Activated B cell treated with CpG ODN at 0.5 μM for 24 hours (primary cell): Measurements from ENCODE around the gene MT1B. TPM values are rescaled to one million over a fixed set of nuclear protein-coding genes. Genes with fewer than 3 reads are reported as not detected.

Source experiments
- ATAC-seq: fragments of 200-7000 bp; cut with Tn5 transposase; one replicate; pipeline ENCODE4 v1.10.0; 2021; ENCODE audit warnings: low read depth, mild to moderate bottlenecking, moderate library complexity
- CTCF ChIA-PET: fragments of 350-600 bp; sonication (Branson Sonifier 250); formaldehyde crosslinking; loops from one replicate; lab custom pipeline; 2021; ENCODE audit warnings: antibody characterized with exemption; lab: Charles Lee
- POLR2A ChIA-PET: fragments of 350-600 bp; sonication (Branson Sonifier 250); formaldehyde crosslinking; loops from one replicate; lab custom pipeline; 2021; ENCODE audit warnings: antibody characterized with exemption; lab: Charles Lee
- DNase-seq: peaks from one replicate; pipeline ENCODE4 v3.0.0; 2022
- H3K27ac Mint-ChIP-seq: one replicate; pipeline ENCODE4 v1.8.0; 2020; ENCODE audit warnings: mixed read lengths
- H3K27me3 Mint-ChIP-seq: one replicate; pipeline ENCODE4 v1.8.0; 2021; ENCODE audit warnings: mixed read lengths
- H3K36me3 Mint-ChIP-seq: one replicate; pipeline ENCODE4 v1.8.0; 2021; ENCODE audit warnings: low read depth, mixed read lengths
- H3K4me1 Mint-ChIP-seq: one replicate; pipeline ENCODE4 v1.8.0; 2021; ENCODE audit warnings: mixed read lengths
- H3K4me3 Mint-ChIP-seq: one replicate; pipeline ENCODE4 v1.8.0; 2020; ENCODE audit warnings: mild to moderate bottlenecking, mixed read lengths
- H3K9me3 Mint-ChIP-seq: one replicate; pipeline ENCODE4 v1.8.0; 2020; ENCODE audit warnings: mixed read lengths
- intact Hi-C: fragments of 100-400 bp; cut with micrococcal nuclease; formaldehyde crosslinking; loops from one replicate; pipeline ENCODE4 v1.15.1; 2024
- total RNA-seq: library from RNA; stranded (reverse); gene quantifications from 2 replicates; pipeline ENCODE4 v1.2.3, GENCODE V29; 2022
- TF ChIP-seq, protein P1 (sequence below): fragments of 200-600 bp; IDR thresholded peaks from one replicate; pipeline ENCODE4 v1.8.0; 2022; ENCODE audit warnings: antibody characterized with exemption, mild to moderate bottlenecking

MT1B gene
- total RNA-seq, 1 donor from 2014 or later: not detected

DNA sequence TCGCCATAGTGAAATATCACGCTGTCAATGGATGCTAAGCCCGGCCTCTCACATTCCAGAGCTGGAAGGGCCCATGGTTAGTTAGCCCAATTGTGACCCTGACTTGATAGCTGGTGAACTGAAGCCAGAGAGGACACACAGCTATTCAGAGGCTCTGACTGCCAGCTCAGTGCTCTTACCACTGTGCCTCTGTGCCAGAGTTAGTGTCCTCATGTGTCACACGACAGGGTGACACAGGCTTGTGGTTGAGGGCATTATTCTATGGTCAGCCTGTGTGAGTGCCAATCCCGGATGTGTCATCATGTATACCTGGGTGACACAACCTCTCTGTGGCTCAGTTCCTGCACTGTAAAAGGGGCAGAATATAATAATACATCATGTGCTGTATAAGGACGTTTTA is 28.1 kb downstream of the MT1B start:
- POLR2A ChIA-PET: no interaction called here
- peaks cover 11% of the 10 kb centered on the region for H3K27me3 Mint-ChIP-seq

DNA sequence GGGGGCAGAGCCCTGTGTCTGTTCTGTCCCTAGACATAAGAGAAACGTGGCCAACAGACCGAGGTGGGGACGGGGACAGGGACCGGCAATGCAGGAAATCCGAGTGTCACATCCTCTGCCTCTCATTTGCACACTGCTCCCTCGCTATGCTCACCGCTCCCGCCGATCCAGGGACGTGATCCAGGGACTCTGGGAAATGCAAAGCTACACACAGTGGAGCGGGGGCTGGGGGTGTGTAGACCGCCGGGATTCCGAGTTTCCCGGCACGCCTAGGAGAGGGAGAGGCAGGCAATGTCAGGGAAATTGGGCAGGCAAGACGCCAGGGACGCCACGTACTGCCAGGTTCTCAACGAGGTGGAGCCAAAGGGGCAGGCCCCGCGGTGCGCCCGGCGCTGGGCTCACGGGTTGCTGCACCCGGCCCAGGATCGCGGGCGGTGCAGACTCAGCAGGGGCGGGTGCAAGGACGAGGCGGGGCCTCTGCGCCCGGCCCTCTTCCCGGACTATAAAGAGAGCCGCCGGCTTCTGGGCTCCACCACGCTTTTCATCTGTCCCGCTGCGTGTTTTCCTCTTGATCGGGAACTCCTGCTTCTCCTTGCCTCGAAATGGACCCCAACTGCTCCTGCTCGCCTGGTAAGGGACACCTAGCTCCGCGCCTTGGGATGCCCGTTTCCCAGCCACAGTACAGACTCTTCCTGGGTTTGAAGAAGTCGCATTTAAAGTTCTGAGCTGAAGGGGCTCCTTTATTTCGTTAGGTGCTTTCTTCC is 30.4 kb downstream of the MT1B start, which contains the start of gene MT1X:
TSS of gene MT1X (plus strand) at position 532 of the 764 bp plus-strand sequence. CDS start at position 603, 71 bp downstream.
- ATAC-seq (peak; percentile 98), DNase-seq (peak; percentile 85)
- Mint-ChIP-seq H3K36me3 (no peaks in the 10 kb centered on the region), H3K4me3 (peak within 1 kb of the TSS; percentile 93), H3K4me1 (peaks cover 11% of the 10 kb centered on the region), H3K27me3 (peaks cover 3% of the 10 kb centered on the region), H3K9me3 (no peaks in the 10 kb centered on the region), H3K27ac (peak within 1 kb of the TSS; percentile 84)
- intact Hi-C loops: loop anchor here (1.0 to 5.0 kb wide), 8 partner anchors 21 to 165 kb away; partner anchors contain the start of genes MT1F, MT2A and NUP93
- TF ChIP-seq, protein P1, sequence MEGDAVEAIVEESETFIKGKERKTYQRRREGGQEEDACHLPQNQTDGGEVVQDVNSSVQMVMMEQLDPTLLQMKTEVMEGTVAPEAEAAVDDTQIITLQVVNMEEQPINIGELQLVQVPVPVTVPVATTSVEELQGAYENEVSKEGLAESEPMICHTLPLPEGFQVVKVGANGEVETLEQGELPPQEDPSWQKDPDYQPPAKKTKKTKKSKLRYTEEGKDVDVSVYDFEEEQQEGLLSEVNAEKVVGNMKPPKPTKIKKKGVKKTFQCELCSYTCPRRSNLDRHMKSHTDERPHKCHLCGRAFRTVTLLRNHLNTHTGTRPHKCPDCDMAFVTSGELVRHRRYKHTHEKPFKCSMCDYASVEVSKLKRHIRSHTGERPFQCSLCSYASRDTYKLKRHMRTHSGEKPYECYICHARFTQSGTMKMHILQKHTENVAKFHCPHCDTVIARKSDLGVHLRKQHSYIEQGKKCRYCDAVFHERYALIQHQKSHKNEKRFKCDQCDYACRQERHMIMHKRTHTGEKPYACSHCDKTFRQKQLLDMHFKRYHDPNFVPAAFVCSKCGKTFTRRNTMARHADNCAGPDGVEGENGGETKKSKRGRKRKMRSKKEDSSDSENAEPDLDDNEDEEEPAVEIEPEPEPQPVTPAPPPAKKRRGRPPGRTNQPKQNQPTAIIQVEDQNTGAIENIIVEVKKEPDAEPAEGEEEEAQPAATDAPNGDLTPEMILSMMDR: no peak
- CTCF ChIA-PET: interaction anchor here (1.8 kb wide), 1 partner anchor 20 kb away, joined by 7 read pairs; no protein-coding TSS in a partner anchor
- POLR2A ChIA-PET: interaction anchor here (0.6 to 1.8 kb wide), 9 partner anchors 14 to 188 kb away, joined by 3 to 9 read pairs (median 4); partner anchors contain the start of genes MT1F and MT2A

More for the DNA sequence above, 28.1 kb downstream of the MT1B start:
- H3K9me3 Mint-ChIP-seq: no peaks in the 10 kb centered on the region
- H3K4me1 Mint-ChIP-seq: peaks cover 20% of the 10 kb centered on the region
- no peak overlapping the region for H3K27ac Mint-ChIP-seq
- ATAC-seq (no peak), DNase-seq (no peak)
- intact Hi-C loops: loop anchor here (5.0 kb wide), 3 partner anchors 38 to 163 kb away; no protein-coding TSS in a partner anchor
- no peaks in the 10 kb centered on the region for H3K36me3 Mint-ChIP-seq
- TF ChIP-seq, protein P1: no peak
- CTCF ChIA-PET: interaction anchor here (0.6 kb wide), 1 partner anchor 596 kb away, joined by 3 read pairs; no protein-coding TSS in a partner anchor
- no peak overlapping the region for H3K4me3 Mint-ChIP-seq

DNA sequence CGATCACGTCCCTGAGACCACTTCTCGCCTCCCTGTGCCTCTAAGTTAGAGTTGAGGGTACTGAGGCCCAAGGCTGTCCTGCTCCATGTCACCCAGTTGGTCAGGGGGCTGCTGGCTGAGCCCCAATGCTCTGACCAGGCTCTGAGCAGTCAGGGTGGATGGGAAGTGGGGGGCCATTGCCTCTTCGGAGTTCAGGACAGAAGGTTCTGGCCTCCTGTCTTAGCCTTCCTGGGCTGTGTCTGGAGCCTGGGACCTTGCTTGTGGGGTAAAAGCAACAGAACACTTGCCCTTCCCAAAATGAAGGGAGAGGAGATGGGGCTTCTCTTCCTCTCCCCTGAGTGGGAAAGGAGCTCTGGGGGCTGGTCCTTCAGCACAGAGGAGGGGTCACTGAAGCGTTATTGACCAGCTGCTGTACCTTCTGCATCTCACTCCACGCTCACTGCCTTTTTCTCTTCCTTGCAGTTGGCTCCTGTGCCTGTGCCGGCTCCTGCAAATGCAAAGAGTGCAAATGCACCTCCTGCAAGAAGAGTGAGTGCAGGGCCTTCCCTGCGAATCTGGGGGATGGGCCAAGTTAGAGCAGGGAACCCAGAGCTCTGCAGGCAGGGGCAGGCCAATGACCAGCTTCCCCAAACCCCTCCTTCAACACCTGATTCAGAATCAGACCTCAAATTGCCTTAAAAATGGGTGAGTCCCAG is 31.2 kb downstream of the MT1B start:
- TF ChIP-seq, protein P1: no peak
- H3K36me3 Mint-ChIP-seq: no peaks in the 10 kb centered on the region
- ATAC-seq (no peak), DNase-seq (no peak)
- peak overlapping the region; percentile 93 for H3K4me3 Mint-ChIP-seq
- intact Hi-C loops: loop anchor here (1.0 to 5.0 kb wide), 8 partner anchors 20 to 166 kb away; partner anchors contain the start of genes MT1F, MT2A and NUP93
- H3K27ac Mint-ChIP-seq: peak overlapping the region; percentile 84
- peaks cover 6% of the 10 kb centered on the region for H3K27me3 Mint-ChIP-seq
- CTCF ChIA-PET: interaction anchor here (1.8 kb wide), 1 partner anchor 19 kb away, joined by 7 read pairs; no protein-coding TSS in a partner anchor
- POLR2A ChIA-PET: interaction anchor here (0.6 to 1.8 kb wide), 11 partner anchors 13 to 187 kb away, joined by 3 to 9 read pairs (median 4); partner anchors contain the start of genes MT1F and MT2A
- no peaks in the 10 kb centered on the region for H3K9me3 Mint-ChIP-seq
- H3K4me1 Mint-ChIP-seq: peaks cover 11% of the 10 kb centered on the region

DNA sequence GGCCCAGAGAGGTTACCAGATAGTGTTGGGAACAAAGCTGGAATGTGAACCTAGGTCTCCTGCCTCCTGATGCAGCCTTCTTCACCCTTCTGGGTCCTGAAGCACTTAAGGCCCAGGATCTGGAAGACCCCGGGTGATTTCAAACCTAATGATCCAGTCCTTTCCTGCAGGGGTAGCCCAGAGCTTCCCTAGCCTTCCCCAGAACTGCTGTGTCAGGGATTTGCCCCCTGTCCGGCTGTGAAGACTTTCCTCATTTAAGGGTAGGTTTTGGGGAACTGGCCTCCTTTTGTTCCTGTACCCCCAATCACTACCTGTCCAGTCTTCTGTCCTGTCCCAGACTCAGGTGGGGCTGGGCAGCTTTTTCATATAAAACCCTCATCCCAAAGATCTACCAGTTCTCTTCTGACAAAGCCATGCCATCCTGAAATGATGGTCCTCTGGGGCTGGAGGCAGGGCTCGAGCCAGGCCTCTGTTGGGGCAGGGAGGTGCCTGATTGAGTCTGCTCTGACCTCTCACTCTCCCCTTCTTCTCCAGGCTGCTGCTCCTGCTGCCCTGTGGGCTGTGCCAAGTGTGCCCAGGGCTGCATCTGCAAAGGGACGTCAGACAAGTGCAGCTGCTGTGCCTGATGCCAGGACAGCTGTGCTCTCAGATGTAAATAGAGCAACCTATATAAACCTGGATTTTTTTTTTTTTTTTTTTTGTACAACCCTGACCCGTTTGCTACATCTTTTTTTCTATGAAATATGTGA is 31.9 kb downstream of the MT1B start:
- Mint-ChIP-seq H3K4me3 (no peak overlapping the region), H3K4me1 (peaks cover 11% of the 10 kb centered on the region), H3K27me3 (peaks cover 8% of the 10 kb centered on the region), H3K27ac (no peak overlapping the region), H3K36me3 (no peaks in the 10 kb centered on the region), H3K9me3 (no peaks in the 10 kb centered on the region)
- intact Hi-C loops: loop anchor here (2.0 to 5.0 kb wide), 4 partner anchors 19 to 166 kb away; no protein-coding TSS in a partner anchor
- TF ChIP-seq, protein P1: no peak
- DNase-seq (no peak), ATAC-seq (no peak)
- POLR2A ChIA-PET: interaction anchor here (0.6 to 1.8 kb wide), 7 partner anchors 13 to 186 kb away, joined by 3 to 9 read pairs (median 4); partner anchors contain the start of gene MT2A
- CTCF ChIA-PET: interaction anchor here (1.8 kb wide), 1 partner anchor 18 kb away, joined by 7 read pairs; no protein-coding TSS in a partner anchor
